Measurements from ENCODE around the gene C5orf22.
"Not testable (repeated sequence)": the region's sequence is repeated elsewhere in the genome, so short reads cannot be mapped to it uniquely, and the experiment has no call there.

C5orf22 gene

DNA sequence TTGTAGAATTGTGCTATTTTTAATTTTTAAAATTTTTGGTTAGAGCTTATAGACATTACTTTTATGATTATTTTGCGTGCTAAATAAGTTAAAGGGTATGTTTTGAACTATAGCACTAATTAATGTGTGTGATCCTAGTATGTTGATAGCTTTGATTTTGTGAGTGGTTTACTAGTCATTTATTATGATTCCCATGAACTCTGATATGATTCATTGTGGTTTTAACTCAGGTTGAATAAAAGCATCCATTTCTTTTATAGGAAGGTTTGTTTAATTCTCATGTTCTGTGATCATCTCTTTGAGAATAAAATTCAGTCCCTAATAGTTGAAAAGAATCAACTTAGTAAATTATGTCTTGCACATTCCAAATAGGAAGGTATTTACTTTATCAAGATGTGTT is 22.5 kb downstream of the C5orf22 start:
- H3K27ac ChIP-seq (ENCODE audit: low read length) = no peak overlapping the region
- no peak overlapping the region for H3K9ac ChIP-seq (ENCODE audit: low read depth, low read length)
- H3K4me3 ChIP-seq (ENCODE audit: low read length) = no peak overlapping the region
- H3K36me3 ChIP-seq (ENCODE audit: insufficient read depth, low read depth, low read length) = peaks cover 53% of the 10 kb centered on the region
- no peaks in the 10 kb centered on the region for H3K27me3 ChIP-seq (ENCODE audit: insufficient read depth, low read length)
- H3K9me3 ChIP-seq (ENCODE audit: insufficient read depth, low read depth, low read length) = no peaks in the 10 kb centered on the region
- no peaks in the 10 kb centered on the region for H3K4me1 ChIP-seq (ENCODE audit: insufficient read depth, low read length)

DNA sequence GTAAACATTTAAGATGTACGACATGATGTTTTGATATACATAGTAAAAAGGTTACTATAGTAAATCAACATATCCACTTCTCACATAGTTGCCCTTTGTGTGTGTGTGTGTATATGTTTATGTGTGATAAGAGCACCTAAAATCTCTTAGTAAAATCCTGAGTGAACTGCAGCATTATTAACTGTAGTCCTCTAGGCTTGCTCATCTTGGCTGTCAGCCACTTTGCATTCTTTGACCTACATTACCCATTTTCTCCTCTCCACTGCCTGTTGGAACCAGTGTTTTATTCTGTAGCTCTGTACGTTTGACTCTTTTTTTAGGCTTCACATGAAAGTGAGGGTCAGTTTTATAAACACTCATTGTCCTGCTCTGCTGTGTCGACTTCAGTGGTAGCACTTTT is 24.4 kb downstream of the C5orf22 start:
- no peak overlapping the region for H3K27ac ChIP-seq (ENCODE audit: low read length)
- no peak overlapping the region for H3K4me3 ChIP-seq (ENCODE audit: low read length)
- no peaks in the 10 kb centered on the region for H3K9me3 ChIP-seq (ENCODE audit: insufficient read depth, low read depth, low read length)
- H3K27me3 ChIP-seq (ENCODE audit: insufficient read depth, low read length) = no peaks in the 10 kb centered on the region
- peaks cover 48% of the 10 kb centered on the region for H3K36me3 ChIP-seq (ENCODE audit: insufficient read depth, low read depth, low read length)
- H3K9ac ChIP-seq (ENCODE audit: low read depth, low read length) = no peak overlapping the region
- no peaks in the 10 kb centered on the region for H3K4me1 ChIP-seq (ENCODE audit: insufficient read depth, low read length)

- Histone ChIP-seq H3K9ac (ENCODE audit: low read depth, low read length) (no peak overlapping the region), H3K4me1 (ENCODE audit: insufficient read depth, low read length) (no peaks in the 10 kb centered on the region), H3K9me3 (ENCODE audit: insufficient read depth, low read depth, low read length) (0 out of 2 replicates have a peak, but pooled peaks cover 4% of the 10 kb centered on the region), H3K27ac (ENCODE audit: low read length) (no peak overlapping the region), H3K27me3 (ENCODE audit: insufficient read depth, low read length) (no peaks in the 10 kb centered on the region), H3K4me3 (ENCODE audit: low read length) (no peak overlapping the region), H3K36me3 (ENCODE audit: insufficient read depth, low read depth, low read length) (peaks cover 14% of the 10 kb centered on the region)
Measured at GRCh38 chr5:31559942-31560341, 27.8 kb downstream of the C5orf22 start.

- H3K9ac ChIP-seq (ENCODE audit: low read depth, low read length) = no peak overlapping the region
- H3K27ac ChIP-seq (ENCODE audit: low read length) = no peak overlapping the region
- H3K27me3 ChIP-seq (ENCODE audit: insufficient read depth, low read length) = no peaks in the 10 kb centered on the region
- H3K4me1 ChIP-seq (ENCODE audit: insufficient read depth, low read length) = no peaks in the 10 kb centered on the region
- H3K36me3 ChIP-seq (ENCODE audit: insufficient read depth, low read depth, low read length) = peaks cover under 1% of the 10 kb centered on the region; the same call in 1 of the 2 replicates
- no peak overlapping the region for H3K4me3 ChIP-seq (ENCODE audit: low read length)
- H3K9me3 ChIP-seq (ENCODE audit: insufficient read depth, low read depth, low read length) = peaks cover 13% of the 10 kb centered on the region; the same call in 1 of the 2 replicates
Measured at GRCh38 chr5:31561946-31562345, 29.8 kb downstream of the C5orf22 start.

DNA sequence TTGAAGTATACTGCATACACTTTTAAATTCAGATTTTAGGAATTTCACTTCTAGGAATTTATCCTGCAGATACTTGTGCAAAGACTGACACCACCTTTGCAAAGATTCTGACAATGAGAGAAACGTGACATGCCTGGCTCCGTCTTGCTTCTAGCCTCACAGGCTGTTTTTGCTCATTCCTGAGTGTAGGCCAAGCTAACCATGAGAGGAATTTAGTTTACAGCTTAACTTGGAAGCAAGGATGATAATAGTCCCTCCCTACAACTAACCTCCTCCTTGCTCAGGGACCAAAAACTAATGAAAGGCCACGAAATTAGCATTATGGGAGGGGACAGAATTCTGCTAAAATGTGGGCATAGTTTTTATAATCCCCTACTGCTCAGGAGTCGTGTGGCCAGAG is 31.1 kb downstream of the C5orf22 start:
- Histone ChIP-seq H3K27me3 (ENCODE audit: insufficient read depth, low read length) (no peaks in the 10 kb centered on the region), H3K4me3 (ENCODE audit: low read length) (no peak overlapping the region), H3K27ac (ENCODE audit: low read length) (no peak overlapping the region), H3K4me1 (ENCODE audit: insufficient read depth, low read length) (no peaks in the 10 kb centered on the region), H3K36me3 (ENCODE audit: insufficient read depth, low read depth, low read length) (no peaks in the 10 kb centered on the region), H3K9me3 (ENCODE audit: insufficient read depth, low read depth, low read length) (peaks cover 13% of the 10 kb centered on the region; the same call in 1 of the 2 replicates), H3K9ac (ENCODE audit: low read depth, low read length) (no peak overlapping the region)

DNA sequence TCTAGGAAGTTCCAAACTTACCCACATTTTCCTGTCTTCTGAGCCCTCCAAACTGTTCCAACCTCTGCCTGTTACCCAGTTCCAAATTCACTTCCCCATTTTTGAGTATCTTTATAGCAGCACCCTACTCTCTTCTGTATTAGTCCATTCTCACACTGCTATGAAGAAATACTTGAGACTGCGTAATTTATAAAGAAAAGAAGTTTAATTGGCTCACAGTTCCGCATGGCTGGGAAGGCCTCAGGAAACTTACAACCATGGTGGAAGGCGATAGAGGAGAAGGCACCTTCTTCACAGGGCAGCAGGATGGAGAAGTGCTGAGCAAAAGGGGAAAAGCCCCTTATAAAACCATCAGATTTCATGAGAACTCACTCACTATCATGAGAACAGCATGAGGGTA is 34.3 kb downstream of the C5orf22 start:
- H3K36me3 ChIP-seq (ENCODE audit: insufficient read depth, low read depth, low read length); H3K27ac ChIP-seq (ENCODE audit: low read length); H3K4me1 ChIP-seq (ENCODE audit: insufficient read depth, low read length); H3K27me3 ChIP-seq (ENCODE audit: insufficient read depth, low read length); H3K9ac ChIP-seq (ENCODE audit: low read depth, low read length); H3K4me3 ChIP-seq (ENCODE audit: low read length): not testable (repeated sequence)
- H3K9me3 ChIP-seq (ENCODE audit: insufficient read depth, low read depth, low read length) = peaks cover 13% of the 10 kb centered on the region; the same call in 1 of the 2 replicates

DNA sequence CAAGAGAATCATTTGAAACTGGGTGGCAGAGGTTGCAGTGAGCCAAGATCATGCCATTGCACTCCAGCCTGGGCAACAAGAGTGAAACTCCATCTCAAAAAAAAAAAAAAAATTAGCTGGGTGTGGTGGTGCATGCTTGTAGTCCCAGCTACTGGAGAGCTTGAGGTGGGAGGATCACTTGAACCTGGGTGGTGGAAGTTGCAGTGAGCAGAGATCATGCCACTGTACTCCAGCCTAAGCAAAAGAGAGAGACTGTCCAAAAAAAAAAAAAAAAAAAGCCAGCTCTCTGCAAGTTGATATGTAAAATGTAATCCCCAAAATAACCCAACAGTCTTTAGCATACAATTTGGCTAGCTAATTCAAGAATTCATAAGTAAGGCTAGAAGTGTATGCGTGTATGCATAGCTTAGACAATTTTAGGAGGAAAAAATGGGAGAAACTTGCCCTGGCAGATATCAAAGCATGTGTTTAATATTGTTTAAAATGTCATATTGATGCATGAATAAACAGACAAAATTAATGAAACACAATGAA is 36.3 kb downstream of the C5orf22 start:
- Histone ChIP-seq H3K4me1 (ENCODE audit: insufficient read depth, low read length) (no peaks in the 10 kb centered on the region), H3K4me3 (ENCODE audit: low read length) (no peak overlapping the region), H3K36me3 (ENCODE audit: insufficient read depth, low read depth, low read length) (no peaks in the 10 kb centered on the region), H3K9me3 (ENCODE audit: insufficient read depth, low read depth, low read length) (peaks cover 13% of the 10 kb centered on the region; the same call in 1 of the 2 replicates), H3K9ac (ENCODE audit: low read depth, low read length) (no peak overlapping the region), H3K27ac (ENCODE audit: low read length) (no peak overlapping the region), H3K27me3 (ENCODE audit: insufficient read depth, low read length) (no peaks in the 10 kb centered on the region)

DNA sequence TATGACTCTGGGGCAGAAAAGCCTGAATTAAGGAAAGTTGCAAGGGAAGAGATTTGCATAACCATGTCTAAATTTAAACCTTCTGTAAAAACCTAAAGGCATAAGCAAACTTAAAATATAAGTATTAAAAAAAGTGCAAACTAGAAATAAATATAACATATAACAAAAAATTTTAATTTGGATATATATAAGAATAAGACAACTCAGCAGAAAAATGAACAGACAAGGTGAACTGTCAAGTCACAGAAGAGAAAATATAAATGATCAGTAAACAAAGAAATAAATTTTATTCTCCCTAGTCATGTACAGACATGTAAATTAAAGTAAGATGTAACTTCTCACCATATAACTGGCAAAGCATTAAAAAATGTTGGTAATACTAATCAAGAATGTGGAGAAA is 37.0 kb downstream of the C5orf22 start:
- H3K36me3 ChIP-seq (ENCODE audit: insufficient read depth, low read depth, low read length) = no peaks in the 10 kb centered on the region
- H3K27ac ChIP-seq (ENCODE audit: low read length) = no peak overlapping the region
- H3K4me3 ChIP-seq (ENCODE audit: low read length) = no peak overlapping the region
- no peaks in the 10 kb centered on the region for H3K4me1 ChIP-seq (ENCODE audit: insufficient read depth, low read length)
- H3K9ac ChIP-seq (ENCODE audit: low read depth, low read length) = no peak overlapping the region
- H3K27me3 ChIP-seq (ENCODE audit: insufficient read depth, low read length) = no peaks in the 10 kb centered on the region
- peaks cover 13% of the 10 kb centered on the region; the same call in 1 of the 2 replicates for H3K9me3 ChIP-seq (ENCODE audit: insufficient read depth, low read depth, low read length)

DNA sequence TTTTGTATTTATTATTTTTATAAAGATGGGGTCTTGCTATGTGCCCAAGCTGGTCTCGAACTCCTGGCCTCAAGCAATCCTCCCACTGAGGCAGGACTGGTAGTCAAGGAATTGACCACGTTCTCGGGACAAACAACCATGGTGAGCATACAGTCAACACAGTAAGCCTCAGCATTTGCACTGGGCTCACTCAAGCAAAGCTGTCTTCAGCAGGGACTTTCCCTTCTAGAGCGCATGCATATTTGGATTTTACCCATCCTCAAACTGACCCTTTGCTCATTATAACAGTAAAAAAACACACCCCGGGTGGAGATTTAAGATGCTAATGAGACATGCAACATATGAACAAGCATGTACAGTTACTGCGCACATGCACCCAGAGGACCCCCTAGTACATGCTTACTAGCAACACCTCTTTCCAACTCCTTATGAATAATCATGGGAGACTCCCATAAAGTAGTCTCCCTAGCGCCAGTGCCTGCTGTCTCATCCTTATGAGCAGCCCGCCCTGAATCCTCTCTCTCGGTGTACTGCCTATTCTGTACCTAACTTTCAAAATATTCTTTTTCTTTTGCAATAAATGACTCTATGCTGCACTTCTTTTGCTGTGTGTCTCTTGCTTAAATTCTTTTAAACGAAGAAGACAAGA is 41.5 kb downstream of the C5orf22 start:
- Histone ChIP-seq H3K9me3 (ENCODE audit: insufficient read depth, low read depth, low read length) (no peaks in the 10 kb centered on the region), H3K27ac (ENCODE audit: low read length) (no peak overlapping the region), H3K4me1 (ENCODE audit: insufficient read depth, low read length) (no peaks in the 10 kb centered on the region), H3K4me3 (ENCODE audit: low read length) (no peak overlapping the region), H3K27me3 (ENCODE audit: insufficient read depth, low read length) (no peaks in the 10 kb centered on the region), H3K36me3 (ENCODE audit: insufficient read depth, low read depth, low read length) (no peaks in the 10 kb centered on the region), H3K9ac (ENCODE audit: low read depth, low read length) (no peak overlapping the region)

- Histone ChIP-seq H3K27ac (ENCODE audit: low read length) (no peak overlapping the region), H3K9ac (ENCODE audit: low read depth, low read length) (no peak overlapping the region), H3K36me3 (ENCODE audit: insufficient read depth, low read depth, low read length) (no peaks in the 10 kb centered on the region), H3K27me3 (ENCODE audit: insufficient read depth, low read length) (no peaks in the 10 kb centered on the region), H3K4me3 (ENCODE audit: low read length) (no peak overlapping the region), H3K4me1 (ENCODE audit: insufficient read depth, low read length) (no peaks in the 10 kb centered on the region), H3K9me3 (ENCODE audit: insufficient read depth, low read depth, low read length) (no peaks in the 10 kb centered on the region)
Measured at GRCh38 chr5:31574772-31575171, 42.7 kb downstream of the C5orf22 start.

GRCh38 chr5:31577438-31577837 is 45.3 kb downstream of the C5orf22 start:
- Histone ChIP-seq H3K4me3 (ENCODE audit: low read length) (no peak overlapping the region), H3K27ac (ENCODE audit: low read length) (no peak overlapping the region), H3K9ac (ENCODE audit: low read depth, low read length) (no peak overlapping the region), H3K36me3 (ENCODE audit: insufficient read depth, low read depth, low read length) (no peaks in the 10 kb centered on the region), H3K4me1 (ENCODE audit: insufficient read depth, low read length) (no peaks in the 10 kb centered on the region), H3K9me3 (ENCODE audit: insufficient read depth, low read depth, low read length) (no peaks in the 10 kb centered on the region), H3K27me3 (ENCODE audit: insufficient read depth, low read length) (no peaks in the 10 kb centered on the region)

- no peak overlapping the region for H3K27ac ChIP-seq (ENCODE audit: low read length)
- H3K36me3 ChIP-seq (ENCODE audit: insufficient read depth, low read depth, low read length) = no peaks in the 10 kb centered on the region
- no peaks in the 10 kb centered on the region for H3K27me3 ChIP-seq (ENCODE audit: insufficient read depth, low read length)
- no peak overlapping the region for H3K4me3 ChIP-seq (ENCODE audit: low read length)
- H3K9ac ChIP-seq (ENCODE audit: low read depth, low read length) = no peak overlapping the region
- no peaks in the 10 kb centered on the region for H3K9me3 ChIP-seq (ENCODE audit: insufficient read depth, low read depth, low read length)
- no peaks in the 10 kb centered on the region for H3K4me1 ChIP-seq (ENCODE audit: insufficient read depth, low read length)
Measured at GRCh38 chr5:31579558-31579957, 47.5 kb downstream of the C5orf22 start.
